ENCODE results near the gene DNAH5.

DNAH5 gene

DNA sequence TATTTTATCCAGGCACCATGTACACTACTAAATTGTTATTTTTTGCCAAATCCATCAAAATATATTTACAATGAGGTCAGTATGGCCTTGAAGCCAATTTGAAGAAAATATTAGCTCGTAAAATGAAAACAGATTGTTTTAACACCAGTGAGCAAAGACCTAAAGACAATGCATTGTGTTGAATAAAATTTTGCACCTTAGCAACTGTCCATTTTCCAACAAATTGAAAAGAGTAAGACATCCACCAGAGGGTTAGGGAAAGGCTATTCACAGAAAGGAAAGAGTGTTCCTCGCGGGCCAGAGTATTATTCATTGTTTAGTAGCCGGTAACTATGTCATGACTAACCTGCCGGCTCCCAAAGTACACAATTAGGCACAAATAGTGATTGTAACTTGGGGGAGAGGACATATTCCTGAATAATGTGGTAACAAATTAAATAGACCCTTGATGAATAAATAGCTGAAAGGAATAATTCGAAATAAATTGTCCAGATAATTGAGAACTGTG lies 213.3 kb downstream of the DNAH5 start:
- in situ Hi-C loops (cut with MboI; ENCODE audit: low sequenced_read_pairs): no loop called here

- in situ Hi-C loops (cut with MboI; ENCODE audit: low sequenced_read_pairs): no loop called here
Measured at GRCh38 chr5:13708906-13709305, 235.6 kb downstream of the DNAH5 start.

- in situ Hi-C loops (cut with MboI; ENCODE audit: low sequenced_read_pairs): no loop called here
Measured at GRCh38 chr5:13708432-13708831, 236.1 kb downstream of the DNAH5 start.

- in situ Hi-C loops (cut with MboI; ENCODE audit: low sequenced_read_pairs): no loop called here
Measured at GRCh38 chr5:13704396-13704795, 240.1 kb downstream of the DNAH5 start.

DNA sequence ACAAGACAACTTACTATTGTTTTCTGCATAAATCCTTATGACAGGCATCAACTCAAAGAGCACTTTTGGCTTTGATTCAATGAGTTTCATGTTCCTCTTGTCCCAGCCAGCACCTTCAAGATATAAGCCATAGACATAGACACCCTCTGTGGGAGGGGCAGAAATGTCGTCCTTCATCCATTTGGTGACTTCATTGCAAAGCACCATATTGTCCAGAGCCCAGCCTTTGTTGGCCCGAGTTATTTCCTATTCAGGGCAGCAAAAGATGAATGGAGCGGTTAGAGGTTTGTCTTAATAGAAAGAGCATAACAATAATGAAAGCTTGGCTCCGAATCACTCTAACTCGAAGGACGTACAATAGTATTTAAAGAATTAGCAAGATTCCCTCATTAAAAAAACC lies 243.9 kb downstream of the DNAH5 start:
- in situ Hi-C loops (cut with MboI; ENCODE audit: low sequenced_read_pairs): no loop called here

DNA sequence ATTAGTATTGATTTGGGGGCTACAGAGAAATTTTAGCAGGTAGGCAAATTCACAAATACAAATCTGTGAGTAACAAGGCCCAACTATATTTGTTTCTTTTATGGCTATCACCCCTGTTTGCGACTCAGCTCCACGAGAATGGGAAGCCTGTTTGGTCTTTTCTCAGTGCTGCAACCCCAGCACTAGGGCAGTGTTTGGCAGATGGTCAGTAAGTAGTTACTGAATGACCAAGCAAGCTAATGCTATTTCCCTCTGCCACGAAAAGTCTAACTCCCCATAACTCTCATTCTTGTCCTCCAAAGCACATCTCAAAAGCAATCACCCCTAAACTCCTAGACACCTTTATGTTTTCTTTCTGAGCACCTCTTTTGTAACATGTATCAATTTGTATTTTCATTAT lies 245.6 kb downstream of the DNAH5 start:
- in situ Hi-C loops (cut with MboI; ENCODE audit: low sequenced_read_pairs): no loop called here

DNA sequence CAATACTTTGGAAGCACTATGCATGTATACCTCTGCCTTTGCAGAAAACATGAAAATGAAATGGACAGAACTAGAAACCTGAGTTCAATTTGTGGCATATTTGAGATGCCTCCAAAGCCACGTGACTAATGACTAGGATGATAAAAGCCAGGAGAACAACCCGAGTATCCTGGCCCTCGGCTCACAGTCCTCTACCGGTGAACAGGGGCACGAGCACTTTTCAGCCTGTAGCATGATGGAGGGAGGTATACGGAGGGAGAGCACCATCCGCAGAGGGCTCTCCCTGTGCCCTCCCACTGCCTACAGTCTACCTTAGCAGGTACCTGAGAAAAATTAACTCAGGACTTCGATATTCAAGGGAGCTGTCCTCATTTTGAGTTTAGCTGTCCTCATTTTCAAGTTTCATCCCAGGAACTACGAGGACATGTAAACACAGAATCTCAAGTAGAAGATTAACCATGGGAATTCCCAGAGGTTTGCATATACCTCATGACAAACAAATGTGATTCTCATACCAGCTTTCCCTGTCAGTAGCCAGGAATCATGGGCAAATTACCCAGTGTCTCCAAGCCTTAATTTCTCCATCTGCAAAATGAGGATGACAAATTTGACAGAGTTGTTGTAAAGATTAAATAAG lies 249.3 kb downstream of the DNAH5 start:
- in situ Hi-C loops (cut with MboI; ENCODE audit: low sequenced_read_pairs): no loop called here

GRCh38 chr5:13692172-13692571 lies 252.3 kb downstream of the DNAH5 start:
- in situ Hi-C loops (cut with MboI; ENCODE audit: low sequenced_read_pairs): no loop called here

DNA sequence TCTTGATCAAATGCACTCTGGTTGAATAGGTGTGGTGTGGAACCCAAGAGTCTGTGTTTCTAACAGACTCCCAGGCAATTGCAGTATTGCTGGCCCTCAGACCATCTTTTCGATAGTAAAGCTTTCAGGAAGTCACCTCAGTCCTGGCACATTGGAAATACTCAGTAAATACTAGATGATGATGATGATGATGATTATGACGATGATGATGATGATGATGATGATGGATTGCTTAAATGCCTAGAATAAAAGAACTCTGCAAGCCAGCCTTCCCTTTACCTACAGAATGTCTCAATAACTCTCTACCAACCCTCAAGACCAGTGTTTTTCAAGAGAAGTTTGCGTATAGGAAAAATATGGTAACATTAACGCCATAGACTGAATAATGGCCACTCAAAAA lies 268.0 kb downstream of the DNAH5 start:
- in situ Hi-C loops (cut with MboI; ENCODE audit: low sequenced_read_pairs): no loop called here

DNA sequence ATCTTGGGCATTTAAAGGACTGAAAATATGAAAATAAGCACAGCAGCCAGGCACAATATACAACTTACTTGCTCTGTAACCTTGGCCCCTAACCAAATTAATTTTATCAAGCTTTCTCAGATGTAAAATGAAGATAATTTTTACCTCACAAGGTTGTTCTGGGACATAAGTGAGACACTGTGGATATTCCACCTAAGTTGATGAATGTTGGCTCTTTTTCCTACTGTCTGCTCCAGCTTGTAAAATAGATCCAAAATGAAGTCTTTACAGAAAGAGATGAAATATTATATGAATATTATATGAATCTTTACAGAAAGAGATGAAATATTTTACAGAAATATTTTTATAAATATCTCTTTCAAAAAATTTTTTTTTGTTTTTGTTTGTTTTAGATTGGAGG lies 270.1 kb downstream of the DNAH5 start:
- in situ Hi-C loops (cut with MboI; ENCODE audit: low sequenced_read_pairs): no loop called here

- in situ Hi-C loops (cut with MboI; ENCODE audit: low sequenced_read_pairs): no loop called here
Measured at GRCh38 chr5:13673511-13673910, 271.0 kb downstream of the DNAH5 start.

- in situ Hi-C loops (cut with MboI; ENCODE audit: low sequenced_read_pairs): no loop called here
Measured at GRCh38 chr5:13664377-13664776, 280.1 kb downstream of the DNAH5 start.

- in situ Hi-C loops (cut with MboI; ENCODE audit: low sequenced_read_pairs): no loop called here
Measured at GRCh38 chr5:13662626-13663025, 281.9 kb downstream of the DNAH5 start.

DNA sequence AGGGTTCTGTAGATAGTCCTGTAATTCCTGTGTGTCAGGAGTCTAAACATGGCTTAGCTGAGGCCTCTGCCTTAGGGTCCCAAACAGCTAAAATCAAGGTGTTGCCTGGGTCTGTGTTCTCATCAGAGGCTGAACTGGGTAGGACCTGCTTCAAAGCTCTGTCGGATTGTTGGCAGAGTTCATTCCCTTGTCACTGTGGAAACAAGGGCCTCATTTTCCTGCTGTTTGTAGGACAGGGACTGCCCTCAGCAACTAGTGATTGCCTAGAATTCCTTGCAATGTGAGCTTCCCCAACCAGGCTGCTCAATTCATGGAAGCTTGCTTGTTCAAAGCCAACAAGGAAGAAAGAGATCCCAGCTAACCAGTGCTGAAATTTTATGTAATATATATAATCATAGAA lies 283.2 kb downstream of the DNAH5 start:
- in situ Hi-C loops (cut with MboI; ENCODE audit: low sequenced_read_pairs): no loop called here

DNA sequence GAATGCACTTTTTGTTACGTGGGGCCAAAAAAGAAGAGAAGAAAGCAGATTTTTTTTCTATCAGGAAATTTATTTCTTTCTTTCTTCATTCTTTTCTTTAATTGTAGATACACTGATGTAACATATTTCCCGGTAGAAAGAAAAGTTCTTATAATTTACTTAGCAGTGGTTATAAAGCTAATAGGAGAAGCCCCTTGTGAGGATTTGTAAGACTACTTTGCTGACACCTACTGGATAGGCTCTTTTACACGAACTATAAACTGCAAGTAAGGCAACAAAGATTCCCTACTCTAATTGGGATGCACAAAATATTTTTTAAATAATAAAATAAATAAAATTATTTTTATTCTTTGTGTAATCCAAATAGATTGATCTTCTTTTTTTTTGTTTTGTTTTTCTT lies 284.4 kb downstream of the DNAH5 start:
- in situ Hi-C loops (cut with MboI; ENCODE audit: low sequenced_read_pairs): no loop called here

GRCh38 chr5:13659391-13659790 lies 285.1 kb downstream of the DNAH5 start:
- in situ Hi-C loops (cut with MboI; ENCODE audit: low sequenced_read_pairs): no loop called here

DNA sequence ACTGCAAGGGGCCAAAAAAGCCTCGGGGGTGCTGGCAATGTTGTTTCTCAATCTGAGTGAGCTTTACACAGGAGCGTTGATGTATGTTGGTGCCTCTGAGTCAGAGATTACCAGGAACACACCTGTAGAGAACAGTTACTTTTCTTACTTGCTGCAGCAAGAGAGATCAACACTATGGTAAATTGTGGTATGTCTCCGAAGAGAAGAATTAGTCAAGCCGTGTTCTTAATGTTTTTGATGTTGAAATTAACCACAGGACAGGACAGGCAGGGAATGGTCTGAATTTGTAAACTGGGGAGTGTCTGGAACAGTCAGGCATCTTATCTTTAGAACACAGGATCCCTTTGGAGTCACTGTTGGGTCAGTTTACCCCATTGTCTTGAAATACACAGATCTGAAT lies 285.7 kb downstream of the DNAH5 start:
- in situ Hi-C loops (cut with MboI; ENCODE audit: low sequenced_read_pairs): no loop called here

GRCh38 chr5:13658152-13658551 lies 286.3 kb downstream of the DNAH5 start:
- in situ Hi-C loops (cut with MboI; ENCODE audit: low sequenced_read_pairs): no loop called here

DNA sequence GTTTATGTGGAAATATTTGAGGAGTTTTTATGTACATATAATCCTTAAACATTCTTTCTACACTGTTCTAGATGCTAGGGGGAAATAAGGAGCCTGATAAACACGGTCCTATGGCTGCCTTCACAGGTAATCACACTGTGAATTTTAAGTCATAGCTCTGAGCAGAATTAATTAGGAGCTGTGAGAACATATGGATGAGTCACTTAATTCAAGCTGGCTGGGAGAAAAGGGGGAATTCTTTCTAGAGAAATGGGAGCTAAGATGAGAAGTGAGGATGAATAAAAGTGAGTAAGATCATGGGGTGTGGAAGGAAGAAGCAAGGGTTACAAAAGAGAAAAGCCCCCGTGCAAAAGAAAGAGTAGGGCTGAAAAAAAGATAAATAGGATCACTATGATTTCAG lies 290.8 kb downstream of the DNAH5 start:
- in situ Hi-C loops (cut with MboI; ENCODE audit: low sequenced_read_pairs): no loop called here

- in situ Hi-C loops (cut with MboI; ENCODE audit: low sequenced_read_pairs): no loop called here
Measured at GRCh38 chr5:13649656-13650055, 294.8 kb downstream of the DNAH5 start.

- in situ Hi-C loops (cut with MboI; ENCODE audit: low sequenced_read_pairs): no loop called here
Measured at GRCh38 chr5:13648822-13649221, 295.7 kb downstream of the DNAH5 start.

GRCh38 chr5:13643734-13644133 lies 300.8 kb downstream of the DNAH5 start:
- in situ Hi-C loops (cut with MboI; ENCODE audit: low sequenced_read_pairs): no loop called here

DNA sequence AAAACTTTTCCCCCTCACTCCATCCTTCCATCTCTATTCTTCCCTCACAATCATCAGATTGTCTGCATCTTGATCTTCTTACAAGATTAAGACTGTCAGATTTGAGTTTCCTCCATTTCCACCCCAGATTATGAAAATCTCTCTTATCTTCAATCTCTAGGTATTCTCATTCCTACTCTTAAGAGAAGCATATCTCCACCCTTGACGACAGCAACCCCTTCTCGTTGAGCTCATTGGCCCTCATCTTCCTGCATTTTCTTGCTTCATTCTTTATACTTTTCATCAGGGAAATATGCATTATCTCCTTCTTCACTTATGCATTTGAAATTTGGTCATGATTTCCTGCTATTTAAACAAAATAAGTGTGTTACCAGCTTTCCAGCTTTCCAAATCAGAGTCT lies 301.3 kb downstream of the DNAH5 start:
- in situ Hi-C loops (cut with MboI; ENCODE audit: low sequenced_read_pairs): no loop called here

Data from HL-60/S4 (cell line).